DND-41 (cell line): ENCODE measurements around the gene ROCK1.

Source experiments
- EZH2 ChIP-seq: IDR thresholded peaks from 3 replicates; pipeline ENCODE4 v1.6.1; 2012; ENCODE audit warnings: borderline replicate concordance, low read depth, mild to moderate bottlenecking, moderate library complexity, low read length, inconsistent platforms; ENCODE audit not compliant: severe bottlenecking
- TF ChIP-seq, protein P1 (sequence below): IDR thresholded peaks from 2 replicates; pipeline ENCODE4 v1.5.1; 2012; ENCODE audit warnings: borderline replicate concordance, low read length, moderate library complexity, mild to moderate bottlenecking; ENCODE audit not compliant: poor library complexity, severe bottlenecking; ENCODE audit errors: extremely low read depth

- TF ChIP-seq, protein P1, sequence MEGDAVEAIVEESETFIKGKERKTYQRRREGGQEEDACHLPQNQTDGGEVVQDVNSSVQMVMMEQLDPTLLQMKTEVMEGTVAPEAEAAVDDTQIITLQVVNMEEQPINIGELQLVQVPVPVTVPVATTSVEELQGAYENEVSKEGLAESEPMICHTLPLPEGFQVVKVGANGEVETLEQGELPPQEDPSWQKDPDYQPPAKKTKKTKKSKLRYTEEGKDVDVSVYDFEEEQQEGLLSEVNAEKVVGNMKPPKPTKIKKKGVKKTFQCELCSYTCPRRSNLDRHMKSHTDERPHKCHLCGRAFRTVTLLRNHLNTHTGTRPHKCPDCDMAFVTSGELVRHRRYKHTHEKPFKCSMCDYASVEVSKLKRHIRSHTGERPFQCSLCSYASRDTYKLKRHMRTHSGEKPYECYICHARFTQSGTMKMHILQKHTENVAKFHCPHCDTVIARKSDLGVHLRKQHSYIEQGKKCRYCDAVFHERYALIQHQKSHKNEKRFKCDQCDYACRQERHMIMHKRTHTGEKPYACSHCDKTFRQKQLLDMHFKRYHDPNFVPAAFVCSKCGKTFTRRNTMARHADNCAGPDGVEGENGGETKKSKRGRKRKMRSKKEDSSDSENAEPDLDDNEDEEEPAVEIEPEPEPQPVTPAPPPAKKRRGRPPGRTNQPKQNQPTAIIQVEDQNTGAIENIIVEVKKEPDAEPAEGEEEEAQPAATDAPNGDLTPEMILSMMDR, result no peak
- TF ChIP-seq EZH2, result no peak
These were observed 12.2 kb downstream of the ROCK1 start for GRCh38 chr18:21099442-21099841.
